GM19467 (cell line): ENCODE data around the gene NT5DC2.

Source experiments
- ATAC-seq: cut with Tn5 transposase; IDR thresholded peaks from one replicate; pipeline ENCODE4 v1.9.1; 2021; ENCODE audit warnings: mild to moderate bottlenecking, moderate library complexity; ENCODE audit not compliant: unreplicated experiment

Gene NT5DC2

GRCh38 chr3:52512727-52513126, 20.9 kb downstream of the NT5DC2 start:
- ATAC-seq: no peak

- no peak for ATAC-seq
Observed at GRCh38 chr3:52512105-52512504, 21.6 kb downstream of the NT5DC2 start.

GRCh38 chr3:52511509-52511908, 22.1 kb downstream of the NT5DC2 start:
- no peak for ATAC-seq

- no peak for ATAC-seq
Observed at GRCh38 chr3:52509753-52510328, 23.8 kb downstream of the NT5DC2 start.

GRCh38 chr3:52507359-52507758, 26.3 kb downstream of the NT5DC2 start:
- no peak for ATAC-seq

- ATAC-seq: no peak
Observed at GRCh38 chr3:52506266-52506966, 27.2 kb downstream of the NT5DC2 start.

GRCh38 chr3:52504977-52505376, 28.7 kb downstream of the NT5DC2 start:
- no peak for ATAC-seq

GRCh38 chr3:52503788-52504424, 29.8 kb downstream of the NT5DC2 start:
- ATAC-seq: no peak

GRCh38 chr3:52502808-52503350, 30.8 kb downstream of the NT5DC2 start:
- no peak for ATAC-seq

- no peak for ATAC-seq
Observed at GRCh38 chr3:52502001-52502400, 31.7 kb downstream of the NT5DC2 start.

- ATAC-seq: no peak
Observed at GRCh38 chr3:52501046-52501445, 32.6 kb downstream of the NT5DC2 start.

- no peak for ATAC-seq
Observed at GRCh38 chr3:52498137-52499054, 35.3 kb downstream of the NT5DC2 start.

GRCh38 chr3:52495777-52496602, 37.7 kb downstream of the NT5DC2 start:
- no peak for ATAC-seq

GRCh38 chr3:52494886-52495495, 38.7 kb downstream of the NT5DC2 start, which contains the start of gene STAB1:
STAB1 (plus strand) TSS chr3:52495338; CDS start chr3:52495414, 76 bp downstream.
- no peak for ATAC-seq

- ATAC-seq: no peak
Observed at GRCh38 chr3:52494445-52494844, 39.2 kb downstream of the NT5DC2 start.

- ATAC-seq: no peak
Observed at GRCh38 chr3:52493232-52494017, 40.2 kb downstream of the NT5DC2 start.

GRCh38 chr3:52492059-52492458, 41.6 kb downstream of the NT5DC2 start:
- no peak for ATAC-seq

- ATAC-seq: no peak
Observed at GRCh38 chr3:52490939-52491526, 42.6 kb downstream of the NT5DC2 start.
